NCI-H2196 (cell line): Measurements from ENCODE around the gene SENP8.
A peak's percentile ranks its signal among the peaks of the same experiment; 100 is the strongest.

ENCODE experiments used
- DNase-seq: peaks from one replicate; lab custom pipeline; 2025; ENCODE audit not compliant: unreplicated experiment; lab: John Stamatoyannopoulos, UW

The SENP8 gene

DNA sequence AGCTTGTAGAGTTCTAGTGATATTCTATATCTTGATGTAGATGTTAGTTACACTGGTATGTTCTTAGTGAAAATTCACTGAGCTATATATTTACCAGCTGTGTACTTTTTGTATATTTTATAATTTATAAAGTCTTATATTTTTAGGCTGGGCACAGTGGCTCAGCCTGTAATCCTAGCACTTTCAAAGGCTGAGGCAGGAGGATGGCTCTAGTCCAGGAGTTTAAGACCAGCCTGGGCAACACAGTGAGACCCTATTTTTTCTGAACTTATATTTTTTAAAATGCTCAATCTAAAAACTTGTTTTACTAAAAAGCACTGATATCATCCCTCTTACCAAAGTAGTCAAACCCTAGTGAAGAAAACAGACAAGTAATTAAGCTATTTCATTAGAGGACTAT, 5.4 kb upstream of the SENP8 start:
- DNase-seq, result no peak

DNA sequence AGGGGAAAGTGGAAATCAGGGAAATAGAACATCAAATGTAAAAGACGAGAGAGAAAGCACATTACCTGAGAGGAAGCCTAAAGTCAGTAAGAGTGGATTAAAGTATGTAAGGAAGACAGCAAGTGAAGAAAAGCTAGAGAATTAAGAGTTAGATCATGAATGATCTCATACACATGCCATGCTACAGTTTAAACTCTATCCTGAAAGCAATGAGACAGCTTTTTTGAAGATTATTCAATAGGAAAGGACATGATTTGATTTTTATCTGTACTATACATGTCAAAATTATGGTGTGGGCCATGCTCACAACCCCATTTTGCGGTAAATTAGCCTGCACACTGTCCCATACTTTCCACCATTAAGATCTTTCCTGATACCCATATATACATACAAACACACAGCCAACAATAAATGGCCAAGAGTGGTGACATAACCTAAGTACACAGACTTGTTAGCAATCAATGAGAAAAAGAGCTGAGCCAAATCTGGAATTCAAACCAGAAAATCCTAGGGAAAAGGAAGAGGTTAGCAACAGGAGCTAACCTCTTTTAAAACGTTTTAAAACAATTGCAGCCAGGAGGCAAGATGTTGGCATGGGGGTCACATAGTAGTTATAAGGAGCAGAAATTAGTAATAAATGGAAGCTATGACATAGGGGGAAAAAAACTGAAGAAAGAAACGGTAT, 4.7 kb upstream of the SENP8 start:
- no peak for DNase-seq

DNA sequence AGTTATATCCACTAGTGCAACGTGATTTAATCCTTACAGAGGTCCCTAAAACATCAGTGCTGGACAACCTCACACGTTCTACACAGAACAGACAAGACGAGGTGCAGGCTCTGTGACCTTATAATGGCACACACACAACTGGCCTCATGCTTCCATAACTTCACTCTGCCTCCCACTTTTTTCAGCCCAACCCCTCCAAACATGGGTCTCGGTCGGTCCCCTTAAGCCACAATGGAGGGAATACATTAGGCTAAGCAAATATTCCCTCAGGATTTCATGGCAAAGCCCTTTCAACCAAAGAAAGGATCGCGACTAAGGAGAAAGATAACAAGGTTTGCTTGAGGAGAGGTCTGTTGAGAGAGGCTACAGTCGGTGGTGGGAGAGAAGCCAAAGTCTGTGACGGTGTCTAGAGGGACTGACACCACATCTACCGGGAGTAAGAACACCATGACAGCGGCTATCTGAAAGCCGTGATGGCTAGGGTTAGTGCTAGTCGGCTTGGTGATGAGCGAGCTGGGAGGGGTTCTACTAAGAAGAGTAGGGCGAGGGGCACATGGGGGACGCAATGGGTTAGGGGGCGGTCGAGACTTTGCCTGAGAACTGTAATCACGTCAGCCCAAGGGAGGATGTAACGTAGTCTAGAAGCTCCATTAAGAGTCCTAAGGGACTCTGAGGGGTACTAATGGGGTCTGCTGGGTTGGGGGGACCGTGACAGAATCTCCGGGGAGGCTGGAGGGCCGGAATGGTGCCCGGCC, 1.3 kb upstream of the SENP8 start:
- DNase-seq, result no peak

GRCh38 chr15:72117486-72118016, 652 bp upstream of the SENP8 start:
- DNase-seq, result no peak

GRCh38 chr15:72124218-72124617, 6.0 kb downstream of the SENP8 start:
- DNase-seq, result no peak

- no peak for DNase-seq
Measured at GRCh38 chr15:72127724-72128322, 9.6 kb downstream of the SENP8 start.

GRCh38 chr15:72128359-72128758, 10.2 kb downstream of the SENP8 start:
- DNase-seq, result no peak

- DNase-seq, result no peak
Measured at GRCh38 chr15:72130272-72130671, 12.1 kb downstream of the SENP8 start.

DNA sequence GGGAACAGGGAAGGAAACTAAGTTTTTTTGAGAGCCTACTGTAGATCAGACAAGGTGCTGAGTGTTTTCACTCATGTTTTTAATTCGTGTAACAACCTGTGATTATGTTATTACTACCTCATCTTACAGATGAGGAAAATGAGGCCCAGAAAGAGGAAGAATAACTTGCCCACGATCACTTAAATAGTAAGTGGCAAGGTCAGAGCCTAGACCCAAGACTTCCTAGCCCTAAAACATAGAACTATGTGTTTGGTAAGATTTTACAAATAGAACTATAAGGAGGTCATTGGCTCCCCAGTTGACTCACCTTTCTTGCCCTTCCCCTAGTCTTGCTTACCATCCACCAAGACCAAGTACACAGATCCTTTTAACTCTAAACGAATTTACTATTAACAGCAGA, 13.7 kb downstream of the SENP8 start:
- no peak for DNase-seq

GRCh38 chr15:72133211-72133610, 15.0 kb downstream of the SENP8 start:
- DNase-seq, result no peak

DNA sequence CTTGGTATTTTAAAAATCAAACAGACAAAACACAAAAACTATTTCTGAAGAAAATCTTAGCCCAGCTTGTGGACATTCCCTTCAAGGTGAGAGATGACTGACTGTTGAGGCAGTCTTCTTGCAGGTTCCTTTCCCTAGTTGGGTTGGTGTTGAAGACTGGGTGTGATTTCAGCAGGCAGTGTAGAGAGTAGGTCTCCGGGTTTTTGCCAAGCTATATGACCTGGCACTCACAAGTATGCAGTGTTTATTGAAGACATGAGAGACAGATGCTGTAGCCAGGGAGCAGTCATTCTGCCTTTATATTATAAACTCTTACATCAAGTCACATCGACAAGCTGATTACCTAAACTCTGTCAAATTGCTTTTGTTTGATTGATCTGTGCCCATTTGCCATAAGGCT, 17.5 kb downstream of the SENP8 start:
- DNase-seq, result no peak

DNA sequence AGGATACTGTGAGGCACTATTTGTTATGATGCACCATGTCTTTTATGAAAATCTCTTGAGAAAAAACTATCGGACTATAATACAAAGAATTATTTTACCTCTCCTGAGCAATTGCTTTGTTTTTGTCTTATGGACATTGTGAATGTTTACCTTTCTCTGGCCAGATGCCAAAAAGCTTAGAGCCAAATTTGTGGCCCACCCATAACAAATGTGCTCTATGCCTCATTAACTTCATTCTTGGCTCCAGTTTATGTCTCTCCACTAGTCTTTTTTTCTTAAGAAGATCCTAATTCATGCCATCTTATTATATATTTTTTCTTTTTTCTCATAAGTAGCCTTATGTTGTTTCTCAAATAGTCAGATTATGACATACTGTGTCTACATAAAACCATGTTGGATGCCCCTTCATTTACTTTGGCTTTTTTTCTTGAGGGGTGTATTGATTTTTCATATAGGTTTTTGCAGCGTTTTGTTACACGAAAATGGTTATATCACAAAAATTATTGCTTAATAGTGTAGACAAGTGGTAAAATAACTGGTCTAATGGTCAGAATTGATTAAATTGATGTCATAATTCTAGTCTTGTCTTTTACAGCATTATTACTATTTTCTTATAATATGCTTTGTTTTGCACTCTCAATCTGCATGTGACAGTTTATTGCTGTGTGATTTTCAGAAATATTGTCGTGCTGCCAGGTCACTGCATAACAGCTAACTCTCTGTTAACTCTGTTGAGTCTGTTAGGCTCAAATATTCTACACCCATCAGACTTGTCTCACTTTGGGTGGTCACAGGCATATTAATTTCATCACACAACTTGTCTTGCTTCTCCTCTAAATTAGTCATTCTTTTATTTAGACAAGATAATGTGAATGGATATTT, 18.2 kb downstream of the SENP8 start:
- DNase-seq, result peak; percentile 5

- no peak for DNase-seq
Measured at GRCh38 chr15:72139667-72140066, 21.5 kb downstream of the SENP8 start.

- no peak for DNase-seq
Measured at GRCh38 chr15:72140088-72140487, 21.9 kb downstream of the SENP8 start.

GRCh38 chr15:72141171-72142084, 23.2 kb downstream of the SENP8 start:
- DNase-seq, result no peak

- no peak for DNase-seq
Measured at GRCh38 chr15:72146221-72146620, 28.0 kb downstream of the SENP8 start.

DNA sequence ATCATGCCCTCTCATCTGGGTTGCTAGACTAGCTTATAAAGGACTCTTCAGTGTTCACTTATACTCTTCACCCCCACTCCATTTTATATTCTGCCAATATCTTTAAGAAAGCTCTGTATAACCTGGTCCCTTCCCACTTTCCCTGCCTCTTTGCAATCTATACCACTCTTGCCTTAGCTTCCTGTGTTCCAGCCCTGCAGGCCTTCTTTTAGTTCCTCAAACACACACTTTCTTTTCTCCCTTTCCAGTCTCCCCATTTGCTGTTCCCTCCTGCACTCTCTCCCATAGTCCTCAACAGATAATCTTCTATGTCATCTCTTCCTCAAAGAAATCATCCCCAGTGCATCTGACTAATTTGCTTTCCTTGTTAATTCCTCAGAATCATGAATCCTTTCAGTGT, 28.7 kb downstream of the SENP8 start:
- DNase-seq, result no peak

DNA sequence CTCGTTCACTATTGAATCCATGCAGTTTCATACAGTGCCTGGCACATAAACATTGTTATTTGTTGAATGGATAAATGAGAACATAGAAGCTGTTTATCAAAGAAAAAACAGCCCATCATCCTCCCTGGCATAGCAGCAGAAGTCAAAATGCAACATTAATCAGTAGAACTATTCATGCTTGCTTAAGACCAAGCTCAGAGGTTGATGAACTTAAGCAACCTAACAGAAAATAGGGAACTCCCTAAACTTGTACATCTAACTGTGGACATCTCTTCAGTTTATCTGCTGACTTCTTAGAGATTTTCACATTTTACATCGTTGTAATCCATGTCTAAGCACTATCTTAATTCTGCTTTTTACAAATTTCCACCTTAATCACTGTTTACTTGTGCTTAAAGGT, 29.2 kb downstream of the SENP8 start:
- no peak for DNase-seq

DNA sequence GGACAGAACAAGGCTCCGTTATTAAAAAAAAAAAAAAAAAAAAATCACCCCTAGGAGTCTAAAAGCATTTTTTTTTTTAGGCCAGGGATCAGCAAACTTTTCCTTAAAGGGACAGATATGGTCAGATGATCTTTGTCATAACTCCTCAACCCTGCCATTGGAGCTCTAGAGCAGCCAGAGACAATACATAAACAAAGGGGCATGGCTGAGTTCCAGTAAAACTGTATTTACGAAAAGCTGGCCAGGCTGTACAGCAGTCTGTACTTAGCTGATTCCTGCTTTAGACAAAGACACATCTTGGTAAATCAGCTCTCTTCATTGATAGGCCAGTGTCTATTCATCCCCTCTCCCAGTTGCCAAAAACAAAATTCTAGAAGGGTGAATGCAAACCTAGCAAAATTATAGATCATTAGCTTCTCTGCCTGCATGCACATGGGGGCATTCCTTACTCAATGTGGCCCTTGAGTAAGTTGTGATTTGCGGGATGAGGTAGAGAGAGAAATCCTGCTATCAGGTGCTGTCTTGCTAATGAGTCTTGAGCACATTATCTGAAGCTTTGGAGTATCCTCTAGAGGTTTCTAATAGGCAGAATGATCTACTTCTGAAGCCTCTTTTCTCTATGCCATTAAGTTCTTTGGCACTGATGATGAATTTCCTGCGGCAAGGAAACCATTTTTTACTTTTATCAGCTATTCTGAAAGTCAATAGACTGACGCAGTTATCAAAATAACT, 35.2 kb downstream of the SENP8 start:
- DNase-seq, result peak; percentile 8
